Aorta (tissue), 5 donors: ENCODE results near the gene INPP5K. TPM values are rescaled to one million over a fixed set of nuclear protein-coding genes. Genes with fewer than 3 reads are reported as not detected.
"Not testable (repeated sequence)": the region's sequence is repeated elsewhere in the genome, so short reads cannot be mapped to it uniquely, and the experiment has no call there.

Experiments used
- ATAC-seq: fragments of 200-7000 bp; cut with Tn5 transposase; one replicate; pipeline ENCODE4 v1.9.1; 2022; ENCODE audit warnings: moderate library complexity; ENCODE audit not compliant: low FRiP score
- DNase-seq, 2 donors: peaks; one replicate each; pipeline ENCODE4 v3.0.0-alpha.2; 2020
- H3K27ac ChIP-seq, 2 donors: one replicate each; pipeline ENCODE4 v1.5.1; 2013; ENCODE audit warnings: low read length in 2 of 2, mild to moderate bottlenecking in 2 of 2, moderate library complexity in 2 of 2, control low read depth in 1 of 2, inconsistent platforms in 1 of 2, low read depth in 1 of 2
- H3K27me3 ChIP-seq, 2 donors: one replicate each; pipeline ENCODE4 v1.6.1; 2013; ENCODE audit warnings: control low read depth in 1 of 2, low read length in 1 of 2, mild to moderate bottlenecking in 1 of 2, moderate library complexity in 1 of 2; ENCODE audit not compliant: insufficient read depth in 2 of 2, control insufficient read depth in 1 of 2
- H3K36me3 ChIP-seq, 2 donors: one replicate each; pipeline ENCODE4 v1.6.1; 2013; ENCODE audit warnings: control low read depth in 1 of 2, low read length in 1 of 2, mild to moderate bottlenecking in 1 of 2; ENCODE audit not compliant: insufficient read depth in 2 of 2, control insufficient read depth in 1 of 2
- H3K4me1 ChIP-seq, 2 donors: one replicate each; pipeline ENCODE4 v1.6.1; 2013; ENCODE audit warnings: low read length in 2 of 2, control low read depth in 1 of 2, mild to moderate bottlenecking in 1 of 2, moderate library complexity in 1 of 2; ENCODE audit not compliant: insufficient read depth in 2 of 2, control insufficient read depth in 1 of 2
- H3K4me3 ChIP-seq, 2 donors: one replicate each; pipeline ENCODE4 v1.5.1; 2013; ENCODE audit warnings: low read length in 2 of 2, control low read depth in 1 of 2, mild to moderate bottlenecking in 1 of 2
- H3K9me3 ChIP-seq: one replicate; pipeline ENCODE4 v1.6.1; 2013; ENCODE audit warnings: mild to moderate bottlenecking, low read length; ENCODE audit not compliant: control insufficient read depth
- WGBS, 2 donors: extraction: QIAGEN DNeasy Blood & Tissue Kit; methylation state at CpG; one replicate each; pipeline ENCODE4 v1.1.7; 2013; 5-methylcytosine and 5-hydroxymethylcytosine counted together
- intact Hi-C, 2 donors: fragments of 100-400 bp; cut with DNase I; formaldehyde crosslinking; loops; one replicate each; pipeline versions ENCODE4 v1.14.2 to v1.15.0; 2022
- polyA plus RNA-seq, 2 donors: library from polyadenylated mRNA; stranded (reverse); fragments of 200-250 nt; gene quantifications; one replicate each; pipeline ENCODE4 v1.2.3, GENCODE V29; 2013
- total RNA-seq, 2 donors: library from RNA; stranded (reverse); fragmentation: NEBNext Ultra II Directional; extraction: Animal tissue kit (Norgen Biotek cat#: 25700); gene quantifications; one replicate each; pipeline ENCODE4 v1.2.1, GENCODE V29; 2021
- donor health status: healthy with polysubstance abuse.
- donor health status: Bipolar disorder and iron deficiency.
- donor health status: DM: no; HTN: no; CAD: no.
- donor health status: DM: no; HTN: no; CAD: no.
- donor health status: DM: yes; HTN: yes; CAD: no.

Gene INPP5K
- total and polyA plus RNA-seq, 4 donors: 13.5 to 51.3 (median 38.2) TPM

GRCh38 chr17:1446201-1446600 lies 70.2 kb downstream of the INPP5K start:
- H3K4me3 ChIP-seq: no peak overlapping the region
- H3K9me3 ChIP-seq: no peaks in the 10 kb centered on the region
- no peak for ATAC-seq
- no peaks in the 10 kb centered on the region for H3K4me1 ChIP-seq
- intact Hi-C loops: no loop called here
- H3K27ac ChIP-seq: no peak overlapping the region
- no peak for DNase-seq
- 93 to 95% methylated on average over 12 of the region's 12 CpGs for WGBS, 2 donors
- H3K36me3 ChIP-seq: no peaks in the 10 kb centered on the region
- H3K27me3 ChIP-seq: no peaks in the 10 kb centered on the region

- H3K4me3 ChIP-seq, H3K4me1 ChIP-seq, DNase-seq, ATAC-seq, H3K27ac ChIP-seq, intact Hi-C loops, H3K36me3 ChIP-seq, H3K27me3 ChIP-seq, H3K9me3 ChIP-seq: not testable (repeated sequence)
- WGBS, 2 donors: 94 to 95% methylated on average over 4 of the region's 4 CpGs
These were observed 70.7 kb downstream of the INPP5K start for GRCh38 chr17:1445695-1446094.

Other genes starting within 250 kb of the INPP5K start
- not detected for gene BHLHA9, start 246.2 kb downstream of the INPP5K start, total RNA-seq
- gene BHLHA9, start 246.2 kb downstream of the INPP5K start, polyA plus RNA-seq: not detected
- gene TRARG1, start 236.9 kb downstream of the INPP5K start, total RNA-seq: 1 to 10 TPM; 1.9 to 2.0 TPM
- 1 to 10 TPM in 1 of 2 donors, under 1 TPM in 1; 0.97 to 1.5 TPM for gene TRARG1, start 236.9 kb downstream of the INPP5K start, polyA plus RNA-seq
- gene YWHAE, start 116.4 kb downstream of the INPP5K start, total RNA-seq: 100 to 1,000 TPM; 277 to 285 TPM
- 100 to 1,000 TPM; 174 to 220 TPM for gene YWHAE, start 116.4 kb downstream of the INPP5K start, polyA plus RNA-seq
- gene CRK, start 60.4 kb downstream of the INPP5K start, total RNA-seq: 10 to 100 TPM; 55.3 to 63.8 TPM
- 10 to 100 TPM; 33.5 to 40.9 TPM for gene CRK, start 60.4 kb downstream of the INPP5K start, polyA plus RNA-seq
- 100 to 1,000 TPM; 273 to 354 TPM for gene MYO1C, start 23.9 kb downstream of the INPP5K start, total RNA-seq
- gene MYO1C, start 23.9 kb downstream of the INPP5K start, polyA plus RNA-seq: 100 to 1,000 TPM in 1 of 2 donors, 10 to 100 TPM in 1; 62.6 to 130 TPM
- 10 to 100 TPM; 56.5 to 59.8 TPM for gene PITPNA, start 46.2 kb upstream of the INPP5K start, total RNA-seq
- 10 to 100 TPM; 27.2 to 32.2 TPM for gene PITPNA, start 46.2 kb upstream of the INPP5K start, polyA plus RNA-seq
- gene SLC43A2, start 112.2 kb upstream of the INPP5K start, total RNA-seq: 10 to 100 TPM; 11.1 to 25.0 TPM
- 1 to 10 TPM; 2.1 to 8.1 TPM for gene SLC43A2, start 112.2 kb upstream of the INPP5K start, polyA plus RNA-seq
- 10 to 100 TPM; 13.8 to 31.6 TPM for gene SCARF1, start 129.1 kb upstream of the INPP5K start, total RNA-seq
- 1 to 10 TPM in 1 of 2 donors, under 1 TPM in 1; 0.63 to 5.4 TPM for gene SCARF1, start 129.1 kb upstream of the INPP5K start, polyA plus RNA-seq
- gene RILP, start 133.3 kb upstream of the INPP5K start, total RNA-seq: 10 to 100 TPM in 1 of 2 donors, 1 to 10 TPM in 1; 7.0 to 12.0 TPM
- gene RILP, start 133.3 kb upstream of the INPP5K start, polyA plus RNA-seq: 10 to 100 TPM; 16.4 to 19.4 TPM
- 100 to 1,000 TPM; 183 to 235 TPM for gene PRPF8, start 168.3 kb upstream of the INPP5K start, total RNA-seq
- 10 to 100 TPM; 14.7 to 88.9 TPM for gene PRPF8, start 168.3 kb upstream of the INPP5K start, polyA plus RNA-seq
- 1 to 10 TPM; 9.5 to 10.0 TPM for gene TLCD2, start 193.8 kb upstream of the INPP5K start, total RNA-seq
- 1 to 10 TPM; 2.7 to 3.5 TPM for gene TLCD2, start 193.8 kb upstream of the INPP5K start, polyA plus RNA-seq
- gene WDR81, start 208.1 kb upstream of the INPP5K start, total RNA-seq: 10 to 100 TPM; 16.1 to 27.3 TPM
- 10 to 100 TPM in 1 of 2 donors, 1 to 10 TPM in 1; 3.0 to 13.1 TPM for gene WDR81, start 208.1 kb upstream of the INPP5K start, polyA plus RNA-seq
- gene SERPINF2, start 226.3 kb upstream of the INPP5K start, total RNA-seq: 10 to 100 TPM; 14.9 to 15.1 TPM
- gene SERPINF2, start 226.3 kb upstream of the INPP5K start, polyA plus RNA-seq: 1 to 10 TPM in 1 of 2 donors, under 1 TPM in 1; 0.13 to 1.0 TPM
- 100 to 1,000 TPM; 378 to 941 TPM for gene SERPINF1, start 245.4 kb upstream of the INPP5K start, total RNA-seq
- 10 to 100 TPM in 1 of 2 donors, 1 to 10 TPM in 1; 5.3 to 48.1 TPM for gene SERPINF1, start 245.4 kb upstream of the INPP5K start, polyA plus RNA-seq